Activated CD4-positive, CD25-positive, alpha-beta regulatory T cell treated with anti-CD3 and anti-CD28 coated beads, Interleukin-2, amount 50 U/mL, for 72 hours (primary cell): ENCODE results near the gene DMD.

Source experiments
- DNase-seq: peaks from one replicate; pipeline ENCODE4 v3.0.0; 2021

The DMD gene

DNA sequence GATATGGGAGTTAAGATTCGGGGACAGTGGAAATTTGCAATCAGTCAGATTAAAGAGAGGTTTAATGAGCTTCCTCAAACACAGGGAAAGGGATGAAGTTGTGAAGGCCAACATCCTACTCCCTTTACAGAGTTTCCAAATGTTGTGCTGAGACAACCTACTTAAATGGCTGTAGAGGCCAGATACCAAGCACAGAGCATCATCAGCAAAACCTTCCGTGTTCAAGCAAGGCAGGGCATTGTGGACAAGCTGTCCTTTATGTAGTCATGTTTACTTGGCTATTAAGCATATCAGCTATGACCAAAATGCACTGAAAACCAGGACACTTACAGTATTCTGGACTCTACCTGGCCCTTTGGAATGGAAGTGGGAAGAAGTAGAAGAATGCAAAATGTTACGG lies 197.3 kb downstream of the DMD start:
- DNase-seq, result no peak

DNA sequence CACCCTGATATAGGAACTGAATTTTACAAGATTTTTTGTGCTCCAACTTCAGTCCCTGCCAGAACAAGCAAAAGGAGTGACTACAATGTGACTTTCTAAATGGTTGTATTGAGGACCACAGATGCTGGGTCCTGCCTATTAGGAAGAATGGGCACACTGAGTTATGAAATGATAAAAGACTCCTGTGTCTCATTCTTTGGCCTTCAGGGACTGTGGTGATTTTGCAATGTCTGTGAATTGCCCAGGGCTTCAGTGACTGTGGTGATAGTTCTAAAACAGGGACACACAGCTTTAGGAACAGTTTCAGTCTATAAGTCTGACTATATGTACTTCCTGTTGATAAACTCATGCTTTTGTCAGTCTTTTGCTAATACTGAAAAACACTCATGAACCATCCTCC lies 210.2 kb downstream of the DMD start:
- no peak for DNase-seq

DNA sequence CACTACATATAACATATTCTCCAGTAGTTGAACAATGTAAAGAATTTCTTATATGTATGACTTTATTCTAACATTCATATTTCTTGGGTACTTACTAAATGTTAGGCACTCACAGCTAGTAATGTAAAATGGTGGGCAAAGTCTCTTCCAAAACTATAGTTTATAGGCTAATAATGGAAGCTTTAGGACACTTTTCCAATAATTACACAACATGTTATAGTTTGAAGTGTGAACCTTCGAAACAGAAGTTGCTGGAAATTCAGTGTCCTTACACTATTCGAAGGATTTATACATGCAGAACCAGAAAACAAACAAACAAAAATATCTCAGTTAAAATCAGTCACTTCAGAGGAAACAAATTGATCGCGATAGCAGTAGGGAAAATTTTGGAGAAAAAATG lies 212.6 kb downstream of the DMD start:
- DNase-seq, result no peak

DNA sequence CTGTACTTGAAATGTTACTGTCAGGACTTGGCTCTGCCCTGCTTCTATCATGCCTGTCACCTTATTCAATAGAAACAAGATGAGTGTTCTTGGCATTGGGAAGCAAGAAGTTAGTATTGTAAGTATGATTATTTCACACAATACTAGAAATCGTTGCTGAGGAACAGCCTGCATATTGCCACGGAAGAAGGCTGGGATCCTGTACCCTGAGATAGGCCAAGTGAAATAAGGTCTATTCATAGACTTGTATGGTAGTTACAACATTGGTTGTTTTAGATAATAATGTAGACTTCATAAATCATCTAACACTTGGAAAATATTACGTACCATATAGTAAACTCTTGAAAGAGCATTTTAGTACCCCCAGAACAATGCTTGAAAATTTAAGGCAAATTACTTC lies 215.9 kb downstream of the DMD start:
- no peak for DNase-seq

DNA sequence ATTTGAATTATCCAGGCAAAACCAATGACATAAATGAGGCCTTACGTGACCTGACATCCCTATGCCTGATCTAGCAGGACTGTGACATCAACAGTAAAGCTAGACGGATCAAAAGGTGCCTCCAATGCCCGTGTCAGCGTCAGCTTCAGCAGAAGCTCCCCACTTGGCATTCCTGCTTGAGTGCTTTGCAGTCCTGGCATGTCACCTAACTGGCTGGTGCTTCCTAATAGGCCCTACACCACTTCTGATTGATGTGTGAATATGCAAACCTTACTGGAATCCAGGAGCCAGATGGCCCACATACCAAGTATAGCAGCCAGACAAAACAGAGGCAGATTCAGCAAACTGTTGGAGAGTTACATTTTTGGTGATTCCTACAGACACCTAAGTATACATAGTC lies 224.2 kb downstream of the DMD start:
- DNase-seq, result no peak

DNA sequence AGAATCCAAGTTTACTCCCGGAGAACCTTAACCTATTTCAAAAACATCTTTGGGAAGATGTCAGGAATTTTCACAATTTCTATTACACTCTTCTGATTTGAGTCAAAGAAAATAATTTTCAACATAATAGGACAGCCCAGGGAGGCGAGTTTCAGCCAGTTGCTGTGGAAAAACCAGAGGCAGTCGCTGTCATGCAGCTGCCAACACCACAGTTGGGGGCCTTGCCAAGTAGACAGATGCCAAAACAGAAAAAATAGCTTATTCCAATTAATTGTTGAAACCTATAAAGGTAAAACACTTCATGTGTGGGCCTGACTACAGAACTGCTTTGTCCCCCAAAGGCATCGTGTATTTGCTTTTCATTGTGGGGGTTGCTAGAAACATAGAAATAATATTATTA lies 225.8 kb downstream of the DMD start:
- DNase-seq, result no peak

DNA sequence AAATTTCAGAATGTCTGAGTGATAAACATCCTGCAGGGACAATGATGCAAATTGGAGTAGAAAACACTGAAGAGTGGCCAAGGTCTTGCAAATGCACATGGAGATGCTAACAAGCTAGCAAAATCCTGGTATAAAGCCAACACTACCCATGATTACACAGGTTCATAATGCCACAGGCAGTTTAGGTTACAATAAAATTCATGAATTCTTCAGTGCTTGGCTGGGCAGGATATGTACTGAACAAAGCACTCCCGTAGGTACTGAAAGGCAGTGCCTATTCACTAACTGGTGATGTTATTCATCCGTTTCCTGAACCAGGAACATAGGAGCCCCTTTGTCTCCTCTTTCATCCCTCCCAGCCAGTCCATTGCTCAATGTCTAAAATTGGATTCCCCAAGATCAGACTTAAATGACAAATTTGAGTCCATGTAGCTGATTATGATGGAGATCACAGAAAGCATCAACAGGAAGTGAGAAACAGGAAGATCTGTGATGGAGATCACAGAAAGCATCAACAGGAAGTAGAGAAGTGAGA lies 244.5 kb downstream of the DMD start:
- DNase-seq, result no peak

DNA sequence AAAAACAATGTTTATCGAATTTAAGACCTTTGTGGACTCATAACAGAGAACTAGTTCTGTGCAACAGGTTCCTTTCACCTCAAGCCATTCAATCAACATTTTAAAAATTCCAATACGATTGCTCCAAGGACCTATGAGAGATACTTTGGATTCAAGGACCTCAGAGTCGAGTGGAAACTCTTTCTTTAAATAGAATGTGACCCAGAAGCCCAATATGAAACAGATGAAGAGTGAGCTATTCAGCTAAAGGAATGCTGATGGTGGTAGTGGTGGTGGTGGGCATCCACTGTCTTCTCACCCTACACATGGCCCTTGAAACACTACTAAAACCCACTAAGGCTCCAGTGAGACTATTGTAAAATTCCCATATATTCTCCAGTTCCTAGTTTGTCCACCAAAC lies 257.2 kb downstream of the DMD start:
- no peak for DNase-seq

DNA sequence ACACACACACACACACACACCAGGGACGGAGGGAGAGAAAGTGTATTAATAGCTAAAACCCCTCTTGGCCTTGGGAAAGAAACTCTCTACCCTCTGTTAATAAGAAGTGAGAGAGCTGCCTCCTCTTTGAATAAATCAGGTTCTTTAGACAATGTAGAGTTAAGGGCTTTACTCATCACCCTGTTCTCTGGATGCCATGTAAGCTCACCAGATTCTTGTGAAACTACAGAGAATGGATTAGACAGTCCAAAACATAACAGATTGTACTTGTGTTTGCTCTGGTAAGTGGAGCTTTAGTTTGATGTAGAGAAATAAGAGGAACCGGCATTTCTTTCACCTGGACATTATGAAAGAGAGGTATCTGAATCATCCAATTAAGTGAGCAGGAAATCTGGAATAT lies 263.2 kb downstream of the DMD start:
- no peak for DNase-seq

DNA sequence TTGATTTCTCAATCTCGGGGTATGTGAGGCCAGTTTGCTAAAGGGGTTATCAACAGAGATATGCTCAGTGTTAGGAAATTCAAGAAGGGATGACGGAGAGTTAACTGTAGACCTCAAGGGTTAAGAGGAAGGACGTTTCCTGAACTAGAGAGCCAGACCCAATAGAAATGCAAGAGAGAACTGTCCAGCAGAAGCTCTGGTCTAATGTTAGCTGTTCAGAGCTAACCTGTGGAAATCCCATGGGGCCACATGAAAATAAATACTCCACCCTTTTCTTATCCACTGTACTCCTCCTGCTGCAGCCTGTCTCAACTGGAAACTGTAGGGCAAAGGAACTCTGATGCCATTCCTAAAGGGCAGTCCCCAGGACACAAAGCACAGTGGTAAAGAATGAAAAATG lies 274.3 kb downstream of the DMD start:
- no peak for DNase-seq

DNA sequence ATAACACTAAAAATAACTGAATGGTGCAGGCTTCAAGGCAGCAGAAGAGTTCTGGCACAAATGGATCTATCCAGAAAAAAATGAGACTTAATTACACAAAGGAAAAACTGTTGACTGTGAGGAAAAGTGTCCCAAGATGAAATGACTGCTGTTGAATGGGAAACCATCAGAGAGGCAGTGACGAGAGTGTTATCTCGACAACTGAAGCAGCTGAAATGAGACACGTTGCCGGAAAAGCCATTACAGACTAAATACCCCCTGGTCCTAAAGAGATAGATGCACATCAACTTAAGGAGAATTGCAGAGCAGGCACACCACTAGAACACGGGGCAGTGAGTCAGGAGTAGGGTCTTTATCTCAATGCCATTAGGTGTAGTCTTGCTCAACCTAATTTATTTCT lies 277.8 kb downstream of the DMD start:
- no peak for DNase-seq

DNA sequence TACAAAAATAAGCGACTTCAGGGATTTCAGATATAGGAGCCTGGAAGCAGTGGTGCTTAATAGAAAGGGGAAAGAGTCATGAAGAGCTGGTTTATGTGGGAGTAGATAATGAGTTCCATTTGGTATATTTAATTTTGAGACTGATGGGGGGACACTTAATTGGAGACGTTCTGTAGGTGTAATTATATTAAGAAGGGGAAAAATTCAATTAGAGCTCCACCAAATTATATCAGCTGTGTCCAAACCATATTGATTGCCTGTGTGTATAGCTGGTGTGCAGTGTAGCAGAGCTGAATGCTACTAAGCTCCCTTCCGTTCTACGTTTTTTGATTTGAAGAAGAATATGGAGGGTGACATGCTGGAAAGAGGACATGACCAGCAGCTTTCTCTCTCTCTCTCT lies 282.3 kb downstream of the DMD start:
- no peak for DNase-seq

DNA sequence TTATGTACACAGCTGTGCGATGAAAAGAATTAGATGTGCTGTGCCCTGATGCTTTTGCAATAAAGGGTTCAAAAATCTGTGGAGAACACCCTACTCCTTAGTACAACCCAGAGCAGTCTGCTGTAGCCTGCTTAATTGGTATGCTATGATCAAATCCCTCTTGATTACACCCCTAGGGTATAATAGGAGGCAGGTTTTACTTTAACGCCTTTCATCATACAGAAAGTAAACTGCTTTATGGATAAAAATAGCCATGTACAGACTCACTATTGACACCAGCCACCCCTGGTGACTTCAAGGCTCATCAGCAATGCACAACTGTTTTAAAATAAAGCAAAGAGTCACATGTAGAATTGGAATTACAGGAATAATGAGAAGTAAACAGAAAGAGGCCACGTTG lies 315.3 kb downstream of the DMD start:
- DNase-seq, result no peak

DNA sequence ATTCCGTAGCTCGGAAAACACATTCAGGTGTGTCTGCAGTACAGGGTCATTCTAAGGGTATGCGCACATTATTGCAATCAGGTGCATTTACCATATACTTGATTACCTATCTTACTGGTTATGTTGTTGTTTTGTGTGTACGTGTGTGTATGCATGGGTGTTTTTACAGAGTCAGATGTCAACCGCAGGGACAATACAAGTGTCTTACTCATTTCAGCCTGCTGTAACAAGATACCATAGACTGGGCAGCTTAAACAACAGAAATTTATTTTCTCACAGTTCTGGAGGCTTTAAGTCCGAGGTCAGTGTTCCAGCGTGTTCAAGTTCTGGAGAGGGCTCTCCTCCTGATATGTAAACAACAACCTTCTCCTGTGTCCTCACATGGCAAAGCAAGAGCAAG lies 316.7 kb downstream of the DMD start:
- DNase-seq, result no peak

DNA sequence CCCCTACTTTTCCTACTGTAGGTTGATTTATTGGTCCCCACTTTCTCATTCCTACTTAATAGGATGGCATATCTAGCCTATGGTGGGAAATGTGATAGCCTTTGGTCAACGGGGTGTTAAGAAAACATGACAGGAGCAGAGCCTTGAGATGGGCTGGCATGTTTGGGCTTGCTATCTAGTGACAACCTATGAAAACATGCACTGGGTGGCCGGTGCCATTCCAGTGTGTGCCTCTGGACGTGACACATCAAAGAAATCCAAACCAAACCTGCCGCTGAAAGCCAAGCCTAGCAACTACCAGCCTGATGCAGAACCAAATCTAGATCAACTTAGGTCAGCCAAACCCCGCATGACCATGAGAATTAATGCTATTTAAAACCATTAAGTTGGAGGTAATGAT lies 317.6 kb downstream of the DMD start:
- no peak for DNase-seq

DNA sequence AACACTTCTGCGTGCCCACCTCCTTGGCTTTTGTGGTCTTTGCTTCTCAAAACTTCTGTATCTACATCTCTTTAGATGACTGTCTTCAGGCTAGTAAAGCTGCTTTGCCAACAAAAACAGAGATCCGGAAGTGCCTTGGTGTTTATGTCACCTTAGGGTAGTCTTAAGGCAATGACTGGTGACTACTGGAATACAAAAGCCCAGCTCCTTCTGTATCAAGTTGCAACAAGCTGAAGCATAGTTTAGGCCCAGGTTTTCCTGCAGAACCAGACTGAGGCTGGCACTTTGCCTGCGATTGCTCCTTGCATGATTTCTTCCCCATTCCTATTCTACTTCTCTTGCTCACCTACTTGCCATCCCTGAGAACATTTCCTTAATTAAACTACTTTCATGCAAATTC lies 333.8 kb downstream of the DMD start:
- no peak for DNase-seq

DNA sequence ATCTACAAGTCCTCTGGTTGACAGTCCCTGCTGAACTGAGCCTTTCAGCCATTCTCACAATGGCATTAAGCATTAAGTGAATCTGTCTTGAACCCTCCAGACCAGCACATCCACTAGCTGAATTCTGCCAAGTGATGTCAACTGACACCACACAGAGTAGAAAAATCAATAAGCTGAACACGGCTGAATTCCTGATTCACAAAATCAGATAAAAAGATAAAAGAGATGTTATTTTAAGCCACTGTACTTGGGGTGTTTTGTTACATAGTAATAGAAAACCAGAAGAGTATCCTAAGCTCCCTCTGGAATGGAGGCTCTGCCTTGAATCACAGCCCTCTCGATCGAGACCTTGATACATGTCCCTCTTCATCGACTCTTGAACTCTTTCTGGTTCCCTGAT lies 336.5 kb downstream of the DMD start:
- no peak for DNase-seq

DNA sequence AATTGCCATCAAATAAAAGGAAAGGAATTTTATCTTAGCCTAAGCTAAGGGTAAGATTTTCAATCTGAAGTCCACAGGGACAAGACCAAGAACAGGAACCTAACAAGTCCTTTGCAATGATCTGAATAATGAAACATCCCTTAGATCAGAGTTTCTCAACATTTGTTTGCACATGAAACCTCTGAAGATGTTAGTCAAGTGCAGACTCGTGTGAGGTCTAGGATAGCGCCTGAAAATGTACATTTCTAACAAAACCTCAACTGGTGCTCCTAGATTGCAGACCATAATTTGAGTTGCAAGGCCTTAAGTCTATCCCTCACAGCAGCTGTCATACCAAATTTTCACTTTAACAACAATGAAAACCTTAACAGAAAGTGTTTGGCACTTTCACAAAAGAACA lies 337.6 kb downstream of the DMD start:
- no peak for DNase-seq

DNA sequence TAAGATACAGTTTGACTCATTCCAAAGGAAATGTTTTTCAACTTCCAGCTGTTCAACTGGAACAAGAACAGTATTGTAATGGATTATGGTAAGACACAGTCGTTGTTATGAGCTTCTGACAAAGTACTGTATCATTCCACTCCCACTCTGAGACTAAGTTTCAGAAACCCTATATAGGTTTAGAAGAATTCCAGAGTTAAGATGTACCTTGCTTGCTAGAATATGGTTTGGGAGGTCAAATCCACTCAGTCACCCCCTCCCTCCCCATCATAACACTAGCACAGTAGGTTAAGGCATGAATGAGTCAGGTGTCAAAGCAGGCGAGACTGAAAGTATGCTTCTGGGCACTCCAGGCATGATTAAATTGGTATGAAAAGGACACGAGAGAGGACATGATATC lies 339.7 kb downstream of the DMD start:
- DNase-seq, result no peak

DNA sequence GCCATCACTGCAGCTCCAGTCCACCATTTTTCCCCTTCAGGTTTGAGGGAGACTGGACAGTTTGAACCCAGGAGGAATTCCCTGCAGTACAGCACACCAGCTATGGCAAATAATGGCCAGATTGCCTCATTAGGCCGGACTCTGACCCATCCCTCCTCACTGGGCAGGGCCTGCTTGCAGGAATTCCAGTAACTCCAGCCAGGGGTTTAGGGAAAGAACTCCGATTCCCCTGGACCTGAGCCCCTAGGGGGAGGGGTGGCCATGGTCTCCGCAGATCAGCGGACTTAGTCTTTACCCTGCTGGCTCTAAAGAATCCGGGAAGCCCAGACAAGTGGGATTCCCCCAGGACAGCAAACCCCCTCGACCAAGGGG lies 342.8 kb downstream of the DMD start:
- DNase-seq, result no peak

DNA sequence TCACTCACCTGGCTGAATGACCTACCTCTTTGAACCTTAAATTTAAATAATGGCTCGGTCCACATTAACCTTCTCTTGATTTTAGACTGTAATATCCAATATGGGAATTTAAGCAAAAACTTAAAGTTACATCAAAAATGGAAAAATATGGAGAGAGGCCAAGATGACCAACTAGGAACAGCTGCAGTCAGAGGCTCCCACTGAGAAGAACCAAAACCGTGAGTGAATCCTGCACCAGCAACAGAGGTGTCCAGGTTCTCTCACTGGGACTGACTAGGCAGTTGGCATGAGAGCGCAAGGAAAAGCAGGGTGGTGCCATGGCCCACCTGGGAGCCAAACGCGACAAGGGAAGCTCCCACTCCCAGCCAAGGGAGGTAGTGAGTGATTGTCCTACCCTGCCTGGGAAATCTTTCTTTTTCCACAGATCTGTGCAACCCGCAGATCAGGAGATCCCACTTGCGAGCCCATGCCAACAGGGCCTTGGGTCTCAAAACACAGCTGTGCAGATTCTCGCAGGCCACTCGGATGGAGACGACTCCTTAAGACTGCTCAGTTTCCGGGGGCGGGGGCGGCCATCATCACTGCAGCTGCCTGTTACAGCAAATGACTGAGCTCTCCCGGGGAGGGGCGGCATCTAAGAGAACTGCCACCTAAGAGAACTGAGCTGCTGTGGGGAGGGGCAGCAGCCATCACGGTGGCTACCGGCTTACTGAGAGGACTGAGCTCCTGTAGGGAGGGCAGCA lies 343.4 kb downstream of the DMD start:
- DNase-seq, result no peak

DNA sequence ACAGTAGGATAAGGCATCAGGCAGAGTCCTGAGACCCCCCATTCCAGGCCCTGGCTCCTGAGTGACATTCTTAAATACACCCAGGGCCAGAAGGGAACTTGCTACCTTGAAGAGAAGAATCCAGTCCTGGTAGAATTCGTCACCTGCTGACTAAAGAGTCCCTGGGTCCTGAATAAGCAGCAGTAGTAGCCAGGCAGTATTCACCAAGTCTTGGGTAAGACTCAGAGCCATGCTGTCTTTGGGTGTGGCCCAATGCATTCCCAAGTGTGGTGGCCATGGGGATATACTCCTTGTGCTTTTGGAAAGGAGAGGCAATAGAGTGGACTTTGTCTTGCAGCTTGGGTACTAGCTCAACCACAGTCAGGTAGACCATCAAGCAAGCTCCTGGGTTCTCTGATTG lies 359.1 kb downstream of the DMD start:
- DNase-seq, result no peak

DNA sequence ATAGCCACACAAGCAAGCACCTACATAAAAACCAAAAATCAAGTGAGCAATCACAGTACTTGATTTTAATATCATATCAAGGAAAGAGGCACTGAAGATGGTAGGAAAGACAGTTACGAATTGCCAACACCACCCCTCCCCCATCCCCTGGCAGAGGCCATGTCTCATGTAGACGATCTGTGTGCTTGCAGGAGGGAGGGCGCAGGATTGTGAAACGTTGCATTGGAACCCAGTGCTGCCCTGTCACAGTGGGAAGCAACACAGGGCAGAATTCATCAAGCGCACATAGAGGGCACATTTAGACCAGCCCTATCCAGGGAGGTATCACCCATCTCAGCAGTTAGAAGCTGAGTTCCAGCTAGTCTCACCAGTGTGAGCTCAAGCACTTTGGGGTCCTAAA lies 359.8 kb downstream of the DMD start:
- DNase-seq, result no peak

DNA sequence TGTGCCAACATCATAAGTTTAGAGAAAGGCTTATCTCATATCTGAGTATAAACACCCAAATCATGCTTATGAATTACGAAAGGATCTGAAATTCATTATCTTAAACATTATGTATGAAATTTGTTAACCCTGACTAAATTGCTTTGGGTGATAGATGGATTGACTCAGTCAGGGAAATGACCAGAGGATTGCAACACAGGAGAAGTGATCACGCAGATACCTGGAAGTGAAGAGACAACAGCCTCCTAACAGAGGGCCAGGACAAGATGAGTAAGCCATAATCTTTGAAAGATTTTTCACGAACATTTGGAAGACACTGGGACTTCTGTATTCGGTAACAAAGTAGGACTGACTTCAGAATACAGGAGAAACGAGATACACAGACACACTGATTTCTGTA lies 363.4 kb downstream of the DMD start:
- DNase-seq, result no peak

DNA sequence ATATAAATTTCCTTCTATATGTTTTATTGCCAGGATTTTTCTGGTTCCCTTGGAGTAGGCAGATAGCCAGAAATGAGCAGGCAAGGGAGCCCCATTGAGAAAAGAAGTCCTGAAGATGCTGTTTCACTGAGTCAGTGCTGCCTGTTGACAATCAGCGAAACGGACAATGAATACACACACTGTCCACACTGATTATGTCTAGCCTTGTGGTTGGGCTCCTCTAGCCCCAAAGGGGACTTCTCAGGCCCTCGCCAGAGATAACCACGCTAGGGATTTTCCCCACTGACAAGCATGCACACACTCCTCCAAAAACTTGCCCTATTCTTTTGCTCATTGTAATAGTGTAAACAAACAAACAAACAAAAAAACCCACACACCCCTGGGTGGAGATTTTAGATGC lies 369.3 kb downstream of the DMD start:
- no peak for DNase-seq

DNA sequence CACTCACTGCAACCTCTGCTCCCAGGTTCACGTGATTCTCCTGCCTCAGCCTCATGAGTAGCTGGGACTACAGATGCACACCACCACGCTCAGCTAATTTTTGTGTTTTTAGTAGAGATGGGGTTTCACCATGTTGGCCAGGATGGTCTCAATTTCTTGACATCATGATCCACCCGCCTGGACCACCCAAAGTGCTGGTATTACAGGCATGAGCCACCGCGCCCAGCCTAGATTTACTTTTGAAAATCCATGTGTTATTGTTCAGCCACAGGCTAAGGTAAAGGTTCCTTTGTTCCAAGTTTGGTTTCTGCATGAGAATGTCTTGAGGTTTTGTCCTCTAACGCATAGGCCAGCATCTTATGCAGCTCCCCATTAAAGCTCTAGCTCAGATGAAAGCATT lies 371.6 kb downstream of the DMD start:
- DNase-seq, result no peak
